Breast epithelium (tissue), 3 donors: Measurements from ENCODE around the gene RASGRP1.

Source experiments
- CTCF ChIP-seq, 3 donors: fragments of 450-650 bp; IDR thresholded peaks; one replicate each; pipeline ENCODE4 v1.5.1; 2016 to 2017; ENCODE audit warnings: antibody characterized with exemption in 3 of 3, mild to moderate bottlenecking in 3 of 3, moderate library complexity in 3 of 3
- POLR2A ChIP-seq: fragments of 450-650 bp; IDR thresholded peaks from one replicate; pipeline ENCODE4 v1.6.1; 2016; ENCODE audit warnings: antibody characterized with exemption, mild to moderate bottlenecking, moderate library complexity

GRCh38 chr15:38455092-38455491 lies 109.5 kb downstream of the RASGRP1 start:
- TF ChIP-seq CTCF (IDR thresholded peaks at IDR 0.05) (no peak), POLR2A (no peak)
